Measurements from ENCODE around the gene RND1.
"Not testable (repeated sequence)": the region's sequence is repeated elsewhere in the genome, so short reads cannot be mapped to it uniquely, and the experiment has no call there.

The RND1 gene

GRCh38 chr12:48851883-48852733 is 13.6 kb downstream of the RND1 start, which contains the start of gene DDX23:
TSS of gene DDX23 (minus strand) at chr12:48852163. CDS start at chr12:48845782, 6,381 bp downstream.
- peaks cover 29% of the 10 kb centered on the region for H3K36me3 ChIP-seq
- no peaks in the 10 kb centered on the region for H3K27me3 ChIP-seq (ENCODE audit: insufficient read depth, low read depth, severe bottlenecking)
- H3K27ac ChIP-seq = peak within 1 kb of the TSS; percentile 89
- peak within 1 kb of the TSS; percentile 94 for H3K4me3 ChIP-seq (ENCODE audit: low read depth, low read length)
- TF ChIP-seq CTCF (IDR thresholded peaks at IDR 0.05; ENCODE audit: low read depth, low read length) = no peak
- H3K9me3 ChIP-seq (ENCODE audit: severe bottlenecking) = no peaks in the 10 kb centered on the region
- peak; percentile 96 for DNase-seq

- not testable (repeated sequence) for H3K27ac ChIP-seq; DNase-seq; H3K9me3 ChIP-seq (ENCODE audit: severe bottlenecking); H3K27me3 ChIP-seq (ENCODE audit: insufficient read depth, low read depth, severe bottlenecking); H3K4me3 ChIP-seq (ENCODE audit: low read depth, low read length)
- H3K36me3 ChIP-seq = peaks cover 76% of the 10 kb centered on the region
Measured at GRCh38 chr12:48842021-48842420, 23.6 kb downstream of the RND1 start.

- Histone ChIP-seq H3K27me3 (ENCODE audit: insufficient read depth, low read depth, severe bottlenecking) (no peaks in the 10 kb centered on the region), H3K4me3 (ENCODE audit: low read depth, low read length) (no peak overlapping the region), H3K27ac (no peak overlapping the region), H3K9me3 (ENCODE audit: severe bottlenecking) (no peaks in the 10 kb centered on the region), H3K36me3 (peaks cover 80% of the 10 kb centered on the region)
- DNase-seq = no peak
- no peak for TF ChIP-seq CTCF (IDR thresholded peaks at IDR 0.05; ENCODE audit: low read depth, low read length)
Measured at GRCh38 chr12:48838048-48838447, 27.6 kb downstream of the RND1 start.

- no peak overlapping the region for H3K4me3 ChIP-seq (ENCODE audit: low read depth, low read length)
- no peak for DNase-seq
- TF ChIP-seq CTCF (IDR thresholded peaks at IDR 0.05; ENCODE audit: low read depth, low read length) = 0 out of 2 replicates have a peak, but pooled peaks have one; percentile 12
- no peaks in the 10 kb centered on the region for H3K9me3 ChIP-seq (ENCODE audit: severe bottlenecking)
- peaks cover 100% of the 10 kb centered on the region for H3K36me3 ChIP-seq
- no peak overlapping the region for H3K27ac ChIP-seq
- H3K27me3 ChIP-seq (ENCODE audit: insufficient read depth, low read depth, severe bottlenecking) = no peaks in the 10 kb centered on the region
Measured at GRCh38 chr12:48832321-48833060, 33.2 kb downstream of the RND1 start.

- Histone ChIP-seq H3K4me3 (ENCODE audit: low read depth, low read length) (no peak overlapping the region), H3K9me3 (ENCODE audit: severe bottlenecking) (no peaks in the 10 kb centered on the region), H3K27ac (no peak overlapping the region), H3K27me3 (ENCODE audit: insufficient read depth, low read depth, severe bottlenecking) (no peaks in the 10 kb centered on the region), H3K36me3 (peaks cover 100% of the 10 kb centered on the region)
- no peak for TF ChIP-seq CTCF (IDR thresholded peaks at IDR 0.05; ENCODE audit: low read depth, low read length)
- no peak for DNase-seq
Measured at GRCh38 chr12:48831257-48831656, 34.4 kb downstream of the RND1 start.
